Measurements from ENCODE around the gene WRNIP1.
"Not testable (repeated sequence)": the region's sequence is repeated elsewhere in the genome, so short reads cannot be mapped to it uniquely, and the experiment has no call there.

Gene WRNIP1

DNA sequence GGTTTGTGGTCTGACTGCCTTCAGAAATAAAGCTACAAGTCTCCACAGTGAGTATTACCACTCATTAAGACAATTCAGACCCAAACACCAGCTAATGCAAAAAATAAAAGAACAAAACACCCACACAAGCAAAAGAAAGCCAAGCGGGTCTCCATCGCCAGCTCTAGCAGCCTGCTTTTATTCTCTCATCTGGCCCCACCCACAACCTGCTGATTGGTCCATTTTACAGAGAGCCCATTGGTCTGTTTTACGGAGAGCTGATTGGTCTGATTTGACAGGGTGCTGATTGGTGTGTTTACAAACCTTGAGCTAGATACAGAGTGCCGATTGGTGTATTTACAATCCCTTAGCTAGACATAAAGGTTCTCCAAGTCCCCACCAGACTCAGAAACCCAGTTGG is 2.3 kb upstream of the WRNIP1 start:
- DNase-seq (ENCODE audit: low read depth, low spot score): not testable (repeated sequence)

DNA sequence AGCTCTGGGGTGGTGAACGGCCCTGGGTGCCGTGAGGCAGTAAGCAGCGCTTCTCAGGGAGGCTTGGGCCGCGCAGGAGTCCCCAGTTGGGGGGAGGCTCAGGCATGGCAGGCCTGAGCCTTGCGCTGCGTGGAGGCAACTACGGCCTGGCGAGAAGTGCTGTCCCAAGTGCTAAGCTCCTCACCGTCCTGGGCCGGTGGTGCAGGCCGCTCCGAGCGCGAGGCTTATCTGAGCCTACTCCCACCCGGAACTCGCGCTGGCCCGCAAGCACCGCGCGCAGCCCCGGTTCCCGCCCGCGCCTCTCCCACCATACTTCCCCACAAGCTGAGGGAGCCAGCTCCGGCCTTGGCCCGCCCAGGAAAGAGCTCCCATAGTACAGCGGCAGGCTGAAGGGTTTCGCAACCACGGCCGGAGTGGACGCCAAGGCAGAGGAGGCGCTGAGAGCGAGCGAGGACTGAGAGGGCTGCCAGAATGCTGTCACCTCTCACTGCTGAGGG is 1.8 kb upstream of the WRNIP1 start:
- DNase-seq (ENCODE audit: low read depth, low spot score): no peak

DNA sequence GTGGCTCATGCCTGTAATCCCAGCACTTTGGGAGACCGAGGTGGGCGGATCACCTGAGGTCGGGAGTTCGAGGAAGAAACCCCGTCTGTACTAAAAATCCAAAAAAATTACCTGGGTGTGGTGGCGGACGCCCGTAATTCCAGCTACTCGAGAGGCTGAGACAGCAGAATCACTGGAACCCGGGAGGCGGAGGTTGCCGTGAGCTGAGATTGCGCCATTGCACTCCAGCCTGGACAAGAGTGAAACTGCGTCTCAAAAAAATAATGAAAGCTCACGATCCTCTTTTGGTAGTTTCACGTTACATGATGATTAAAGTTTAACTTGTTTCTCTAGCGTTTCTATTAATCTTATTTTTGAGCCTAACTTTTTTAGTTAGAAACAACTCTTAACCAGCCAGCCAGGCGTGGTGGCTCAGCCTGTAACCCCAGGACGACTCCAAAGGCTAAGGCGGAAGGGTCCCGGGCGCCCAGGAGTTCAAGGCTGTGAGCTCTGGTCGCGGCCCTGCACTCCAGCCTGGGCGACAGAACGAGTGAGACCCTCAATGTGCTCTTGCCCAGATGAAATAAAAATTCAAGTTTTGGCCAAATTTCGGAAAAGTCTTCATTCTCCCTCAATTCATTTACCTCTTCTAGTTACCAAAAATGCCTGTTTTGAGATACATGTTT is 1.2 kb upstream of the WRNIP1 start:
- DNase-seq (ENCODE audit: low read depth, low spot score): no peak

DNA sequence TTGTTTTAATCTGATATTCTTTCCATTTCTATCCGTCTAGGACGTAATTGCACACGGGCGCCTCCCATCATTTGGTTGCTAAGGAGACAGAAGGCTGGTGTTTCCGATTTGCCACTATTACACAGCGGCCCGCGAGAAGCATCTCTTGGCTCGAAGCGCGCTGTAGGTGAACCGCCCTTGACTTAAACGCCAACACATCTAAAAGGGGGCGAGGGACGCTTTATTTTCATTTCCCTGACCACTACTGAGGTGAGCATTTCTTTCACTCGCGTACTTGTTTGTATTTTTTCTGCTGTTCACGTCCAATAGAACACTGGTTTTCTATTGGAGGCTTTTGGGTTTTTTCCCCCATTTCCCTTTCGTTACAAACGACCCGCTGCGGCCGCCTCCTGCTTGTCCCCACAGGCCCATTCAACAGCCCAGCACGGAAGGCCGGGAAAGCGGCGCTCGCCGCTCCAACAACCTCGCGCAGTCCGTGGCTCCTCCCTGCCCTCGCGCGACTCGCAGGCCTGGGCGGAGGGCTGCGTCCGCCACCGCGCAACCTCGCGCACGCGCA is 505 bp upstream of the WRNIP1 start:
- DNase-seq (ENCODE audit: low read depth, low spot score): no peak

DNA sequence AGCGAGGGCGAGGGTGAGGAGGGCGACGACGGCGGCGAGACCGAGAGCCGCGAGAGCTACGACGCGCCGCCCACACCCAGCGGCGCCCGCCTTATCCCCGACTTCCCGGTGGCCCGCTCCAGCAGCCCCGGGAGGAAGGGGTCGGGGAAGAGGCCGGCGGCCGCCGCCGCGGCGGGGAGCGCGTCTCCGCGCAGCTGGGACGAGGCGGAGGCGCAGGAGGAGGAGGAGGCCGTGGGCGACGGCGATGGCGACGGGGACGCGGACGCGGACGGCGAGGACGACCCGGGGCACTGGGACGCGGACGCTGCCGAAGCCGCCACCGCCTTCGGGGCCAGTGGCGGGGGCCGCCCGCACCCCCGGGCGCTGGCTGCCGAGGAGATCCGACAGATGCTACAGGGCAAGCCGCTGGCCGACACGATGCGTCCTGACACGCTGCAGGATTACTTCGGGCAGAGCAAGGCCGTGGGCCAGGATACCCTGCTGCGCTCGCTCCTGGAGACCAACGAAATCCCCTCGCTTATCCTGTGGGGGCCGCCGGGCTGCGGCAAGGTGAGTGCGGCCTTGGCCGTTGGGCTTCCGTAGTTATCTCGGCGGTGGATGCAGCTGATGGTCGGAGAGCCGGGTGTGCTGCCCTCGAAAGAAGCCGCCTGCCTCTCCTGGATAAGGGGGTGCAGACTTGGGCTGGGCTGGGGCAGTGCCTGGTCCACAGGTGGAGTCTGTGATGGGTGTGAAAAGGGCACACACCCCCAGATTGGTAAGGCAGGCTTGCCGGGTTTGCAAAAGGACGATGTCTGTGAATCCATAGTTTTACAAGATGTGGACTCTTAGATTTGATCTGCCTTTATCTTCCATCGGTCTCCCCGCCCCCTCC is 938 bp downstream of the WRNIP1 start:
- DNase-seq (ENCODE audit: low read depth, low spot score): peak; percentile 53

DNA sequence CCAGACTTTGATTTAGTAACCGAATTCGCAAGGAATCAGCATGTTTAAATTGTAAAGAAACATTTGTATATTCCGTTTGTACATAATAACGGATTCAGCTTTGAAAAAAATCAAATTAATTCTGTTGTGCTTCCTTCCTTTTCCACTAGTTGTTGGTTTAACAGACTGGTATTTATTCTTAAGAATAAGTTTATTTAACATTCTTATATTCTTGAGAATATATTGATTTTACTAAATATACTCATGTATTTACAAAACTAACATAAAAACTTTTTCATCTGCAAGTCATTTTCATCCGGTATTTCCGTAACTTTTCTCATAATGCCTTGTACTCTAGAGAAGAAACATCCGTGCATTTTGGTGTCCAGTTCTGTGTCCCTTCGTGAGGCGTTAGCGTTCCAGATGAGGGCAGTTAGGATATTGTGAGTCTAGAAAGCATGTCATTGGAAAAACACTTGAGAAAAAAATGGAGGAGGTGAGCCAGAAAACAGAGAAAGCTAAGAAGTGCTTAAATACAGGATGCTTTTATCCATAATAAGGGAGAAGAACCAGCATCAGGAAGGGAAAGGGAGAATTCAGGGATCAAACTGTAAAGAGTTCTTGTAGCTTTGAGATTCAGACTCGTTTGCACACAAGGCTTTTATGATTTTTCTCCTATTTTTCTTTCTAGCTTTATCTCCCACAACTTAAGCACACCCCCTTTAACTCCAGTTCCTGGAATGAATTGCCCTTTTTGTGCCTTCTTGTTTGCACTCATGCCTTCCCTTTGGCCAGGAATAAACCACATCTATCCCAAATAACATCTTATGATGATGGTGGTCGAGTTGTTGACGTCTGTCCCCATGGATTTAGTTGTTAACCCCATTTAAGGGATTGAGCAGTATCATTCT is 1.8 kb downstream of the WRNIP1 start:
- DNase-seq (ENCODE audit: low read depth, low spot score): no peak

DNA sequence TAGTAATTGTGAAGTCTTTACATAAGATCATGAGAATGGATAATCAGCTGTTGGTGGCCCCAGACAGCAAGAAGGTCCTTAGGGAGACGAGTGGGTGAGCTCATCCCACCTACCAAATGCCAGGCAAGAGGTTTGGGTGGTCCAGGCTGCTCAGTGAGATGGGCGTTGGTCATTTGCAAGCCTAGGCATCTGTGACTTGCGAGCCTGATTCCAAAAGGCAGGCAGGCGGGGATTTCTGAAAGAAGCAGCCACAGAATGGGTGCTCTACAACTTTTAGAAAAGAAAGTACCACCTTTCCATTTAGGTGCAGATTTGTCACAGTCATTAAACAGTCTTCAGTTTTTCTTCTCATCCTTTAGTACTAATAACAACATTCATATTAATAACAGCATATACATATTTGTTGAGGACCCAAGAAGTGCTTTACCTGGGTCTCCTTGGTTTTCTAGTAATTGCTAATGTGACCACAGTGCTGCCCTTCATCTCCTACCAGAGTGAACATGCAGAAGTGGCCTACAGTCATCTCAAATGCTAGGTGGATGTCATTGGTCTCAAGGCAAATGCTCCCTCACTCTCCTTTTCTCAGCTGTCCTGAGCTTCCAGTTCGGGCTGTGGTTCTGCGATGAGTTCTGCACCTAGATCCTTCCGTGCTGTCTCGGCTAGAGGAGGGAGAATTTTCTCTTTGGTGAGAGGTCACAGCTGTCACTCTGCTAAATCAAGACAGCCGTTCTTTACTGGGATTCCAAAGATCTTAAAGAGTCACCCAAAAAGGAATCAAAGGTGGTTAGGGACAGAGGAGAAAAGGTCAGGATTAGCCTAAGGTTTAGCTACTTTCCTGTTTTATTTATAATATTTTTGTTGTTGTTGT is 2.7 kb downstream of the WRNIP1 start:
- peak; percentile 16 for DNase-seq (ENCODE audit: low read depth, low spot score)

DNA sequence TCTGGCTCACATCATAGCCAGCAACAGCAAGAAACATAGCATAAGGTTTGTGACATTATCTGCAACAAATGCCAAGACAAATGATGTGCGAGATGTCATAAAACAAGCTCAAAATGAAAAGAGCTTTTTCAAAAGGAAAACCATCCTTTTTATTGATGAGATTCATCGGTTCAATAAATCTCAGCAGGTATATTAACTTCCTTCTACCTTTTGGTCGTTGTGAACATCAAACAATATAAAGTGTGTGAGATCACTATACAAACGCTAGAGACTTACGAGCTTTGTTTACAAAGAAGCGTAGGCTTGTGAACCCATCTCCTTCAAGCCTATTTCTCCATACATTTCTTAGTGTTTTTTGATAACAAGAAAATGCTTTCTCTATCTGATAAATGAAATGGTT is 3.5 kb downstream of the WRNIP1 start:
- no peak for DNase-seq (ENCODE audit: low read depth, low spot score)

DNA sequence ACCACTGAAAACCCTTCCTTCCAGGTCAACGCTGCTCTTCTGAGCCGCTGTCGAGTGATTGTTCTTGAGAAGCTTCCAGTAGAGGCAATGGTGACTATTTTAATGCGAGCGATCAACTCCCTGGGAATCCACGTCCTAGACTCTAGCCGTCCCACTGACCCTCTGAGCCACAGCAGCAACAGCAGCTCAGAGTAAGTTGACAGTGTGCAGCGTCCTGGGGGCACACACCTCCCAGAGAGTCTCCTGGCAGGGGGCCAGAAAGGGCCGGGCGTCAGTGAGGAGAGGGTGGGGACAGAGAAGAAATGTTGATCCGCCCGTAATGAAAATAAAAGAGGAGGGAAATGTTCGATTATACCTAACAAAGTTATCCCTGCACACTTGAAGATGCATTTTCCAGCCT is 5.0 kb downstream of the WRNIP1 start:
- peak; percentile 31 for DNase-seq (ENCODE audit: low read depth, low spot score)

DNA sequence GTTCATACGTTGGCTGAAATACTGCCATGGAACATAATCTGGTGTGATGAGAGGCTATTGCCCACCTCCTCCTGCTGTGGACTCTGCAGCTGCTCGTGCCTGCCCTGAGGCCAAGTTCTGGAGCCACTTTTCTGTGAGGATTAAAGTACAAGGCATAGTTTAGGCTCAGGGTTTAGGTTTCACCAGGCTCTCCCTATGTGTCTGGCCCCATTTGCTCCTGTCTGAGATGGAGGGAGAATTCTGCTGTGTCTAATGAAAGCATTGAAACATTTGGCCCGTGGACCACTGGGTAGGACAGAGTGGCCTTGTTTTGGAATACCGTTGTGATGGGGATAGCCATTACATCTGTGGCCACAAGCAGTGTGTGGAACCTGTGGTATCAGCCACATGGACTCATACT is 5.9 kb downstream of the WRNIP1 start:
- DNase-seq (ENCODE audit: low read depth, low spot score): peak; percentile 53

DNA sequence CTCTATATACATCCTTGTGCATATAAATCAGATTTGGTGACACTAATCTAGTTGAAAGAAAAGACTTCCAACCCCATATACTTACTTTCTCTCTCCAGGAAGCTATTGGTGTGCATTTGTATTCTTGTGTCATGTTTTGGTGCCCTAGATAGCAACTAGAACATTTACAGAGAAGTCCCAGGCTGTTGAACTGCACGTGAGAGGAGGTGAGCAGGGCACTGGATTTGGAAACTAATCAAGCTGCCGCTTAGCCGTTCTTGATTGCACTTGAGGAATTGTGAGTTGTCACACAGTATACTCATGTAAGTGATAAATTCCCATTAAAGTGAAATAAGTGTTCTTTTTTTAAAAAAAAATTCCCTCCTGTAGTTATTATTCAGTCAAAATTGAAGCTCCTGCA is 7.6 kb downstream of the WRNIP1 start:
- DNase-seq (ENCODE audit: low read depth, low spot score): no peak

DNA sequence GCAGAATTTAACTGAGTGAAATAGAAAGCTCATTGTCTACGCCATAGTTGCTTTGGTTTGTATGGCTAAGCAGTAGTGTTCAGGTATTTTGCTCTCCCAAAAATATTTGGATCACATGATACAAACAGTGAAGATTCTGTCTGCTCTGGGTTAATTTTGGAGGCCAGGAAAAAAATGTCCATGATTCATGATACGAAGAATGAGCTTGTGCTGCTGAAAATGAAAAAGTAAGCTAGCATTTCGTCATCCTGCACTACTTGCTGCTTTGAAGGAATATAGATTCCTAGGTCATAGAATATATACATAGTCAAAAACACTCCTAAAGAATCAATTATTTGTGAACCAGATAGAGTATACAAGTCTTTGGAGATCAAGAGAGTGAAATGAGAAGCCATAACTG is 8.3 kb downstream of the WRNIP1 start:
- no peak for DNase-seq (ENCODE audit: low read depth, low spot score)

DNA sequence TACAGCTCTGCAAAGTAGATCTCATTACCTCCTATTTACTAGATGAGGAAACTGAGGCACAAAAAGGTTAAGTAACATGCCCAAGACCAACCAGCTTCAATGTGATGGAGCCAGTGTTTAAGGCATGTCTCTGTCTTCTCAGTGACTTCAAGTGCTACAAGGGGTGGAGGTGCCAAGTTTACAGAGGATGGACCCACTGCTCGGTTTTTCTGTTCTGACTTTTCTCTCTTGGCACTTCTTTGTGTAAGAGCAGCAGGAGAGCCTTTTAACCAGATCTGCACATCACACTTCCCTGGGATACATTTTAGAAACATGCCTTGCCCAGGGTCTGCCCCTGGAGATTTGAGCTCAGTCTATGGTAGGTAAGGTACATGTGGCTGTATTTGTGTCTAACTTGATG is 9.8 kb downstream of the WRNIP1 start:
- DNase-seq (ENCODE audit: low read depth, low spot score): no peak

DNA sequence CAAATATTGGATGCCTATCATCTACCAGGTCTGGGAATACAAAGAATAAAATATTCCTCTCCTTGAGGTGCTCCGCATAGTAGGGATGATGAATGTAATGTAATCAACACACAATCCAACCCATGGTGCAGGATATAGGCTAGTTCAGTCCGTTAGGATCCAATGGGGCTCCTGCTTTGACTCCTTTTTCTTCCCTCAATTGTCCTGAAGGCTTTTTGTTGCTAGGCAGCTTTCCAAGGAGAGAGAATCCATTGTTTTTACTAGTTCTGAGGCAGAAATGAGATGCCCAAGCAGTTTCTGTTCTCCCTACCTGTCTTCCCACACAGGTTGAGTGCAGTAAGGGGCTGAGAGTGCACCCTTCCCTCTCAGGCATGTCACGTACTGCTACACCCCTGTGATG is 12.1 kb downstream of the WRNIP1 start:
- no peak for DNase-seq (ENCODE audit: low read depth, low spot score)

DNA sequence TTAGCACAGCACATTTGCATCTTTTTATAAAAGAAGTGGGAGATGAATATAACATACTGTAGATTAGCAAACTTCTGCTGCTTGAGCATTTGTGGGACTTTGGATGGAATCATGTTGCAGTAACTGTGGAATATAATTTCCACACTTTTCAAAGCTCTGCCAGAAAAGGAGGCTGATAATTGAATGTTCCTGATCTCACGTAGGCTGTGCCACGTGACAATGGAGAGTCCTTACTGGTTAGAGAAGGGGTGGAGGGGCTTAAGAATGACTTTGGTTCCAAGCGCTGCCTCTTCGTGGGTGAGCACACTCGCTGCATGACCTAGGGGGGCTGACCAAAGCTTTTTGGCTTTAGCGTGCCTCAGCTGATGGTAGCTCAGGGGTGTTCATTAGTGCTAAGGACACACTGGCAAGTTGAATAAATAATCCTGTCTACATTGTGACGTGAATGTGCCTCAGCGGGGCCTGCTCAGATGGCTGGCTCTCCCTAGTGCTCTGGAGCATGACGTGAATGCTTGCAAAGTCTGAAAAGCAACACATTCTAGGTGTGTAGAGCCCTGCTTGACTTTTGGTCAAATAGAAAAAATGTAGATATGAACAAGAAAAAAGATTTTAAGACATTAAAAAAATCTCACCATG is 15.0 kb downstream of the WRNIP1 start:
- no peak for DNase-seq (ENCODE audit: low read depth, low spot score)

DNA sequence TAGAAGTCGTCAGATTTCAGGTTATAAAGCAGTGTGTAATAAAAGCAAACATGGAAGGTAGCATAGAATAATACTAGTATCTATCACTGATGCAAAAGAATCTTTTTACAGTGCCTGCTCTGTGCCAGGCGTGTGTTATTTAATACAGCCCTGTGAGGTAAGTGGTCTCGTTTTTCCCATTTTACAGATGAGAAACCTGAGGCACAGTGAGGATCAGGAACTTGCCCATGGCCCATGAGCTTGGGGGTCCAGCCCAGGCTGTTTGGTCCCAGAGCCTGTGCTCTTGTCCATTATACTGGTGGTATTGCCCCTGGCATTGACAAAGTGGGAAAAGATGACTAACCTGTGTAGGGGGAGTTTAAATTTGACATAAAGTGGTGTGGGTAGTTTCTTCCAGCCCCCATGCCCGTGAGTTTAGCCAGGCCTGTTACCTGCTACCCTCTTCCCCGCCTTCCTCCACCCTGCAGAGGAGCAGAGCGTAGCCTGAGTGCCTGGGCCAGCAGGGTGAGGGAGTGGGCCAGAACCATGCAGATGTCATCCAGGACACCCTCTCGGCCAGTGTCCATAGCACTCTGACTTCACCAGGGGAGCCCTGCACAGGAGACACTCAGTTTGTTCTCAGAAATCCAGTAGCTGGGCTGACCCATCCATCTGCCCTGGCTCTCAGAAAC is 16.6 kb downstream of the WRNIP1 start:
- DNase-seq (ENCODE audit: low read depth, low spot score): no peak

DNA sequence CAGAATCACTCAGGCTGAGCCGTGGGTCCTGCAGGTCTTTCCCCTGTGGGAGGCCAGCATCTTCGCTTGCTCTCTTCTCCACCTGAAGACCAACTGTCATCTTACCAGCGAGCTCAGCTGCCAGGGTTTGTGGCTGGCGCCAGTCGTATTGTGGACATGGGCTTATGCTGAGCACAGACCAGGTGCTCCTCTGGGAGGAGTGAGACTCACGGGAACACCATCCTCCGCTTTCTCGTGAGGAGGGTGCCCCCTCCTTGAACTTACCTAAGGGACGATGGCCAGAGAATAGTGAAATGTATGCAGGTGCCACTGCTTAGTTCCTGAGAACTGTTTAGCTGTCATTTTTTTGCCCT is 17.1 kb downstream of the WRNIP1 start:
- DNase-seq (ENCODE audit: low read depth, low spot score): no peak

DNA sequence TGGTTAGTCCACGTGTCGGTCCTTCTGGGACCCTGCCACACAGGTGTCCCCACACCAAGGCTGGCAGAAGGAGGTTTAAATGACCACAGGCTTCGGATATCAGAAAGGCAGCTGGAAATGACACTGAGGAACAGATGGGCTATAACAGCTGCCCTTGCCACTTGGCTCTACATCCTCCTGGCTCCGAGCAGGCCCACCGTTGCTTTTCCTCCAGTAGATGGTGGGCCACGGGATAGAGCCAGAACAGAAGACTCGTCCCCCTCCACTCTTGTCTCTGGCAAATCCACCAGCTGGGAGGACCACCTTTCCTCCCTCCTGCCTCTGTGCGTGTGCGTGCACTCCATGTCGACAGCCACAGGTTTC is 17.6 kb downstream of the WRNIP1 start:
- DNase-seq (ENCODE audit: low read depth, low spot score): no peak

DNA sequence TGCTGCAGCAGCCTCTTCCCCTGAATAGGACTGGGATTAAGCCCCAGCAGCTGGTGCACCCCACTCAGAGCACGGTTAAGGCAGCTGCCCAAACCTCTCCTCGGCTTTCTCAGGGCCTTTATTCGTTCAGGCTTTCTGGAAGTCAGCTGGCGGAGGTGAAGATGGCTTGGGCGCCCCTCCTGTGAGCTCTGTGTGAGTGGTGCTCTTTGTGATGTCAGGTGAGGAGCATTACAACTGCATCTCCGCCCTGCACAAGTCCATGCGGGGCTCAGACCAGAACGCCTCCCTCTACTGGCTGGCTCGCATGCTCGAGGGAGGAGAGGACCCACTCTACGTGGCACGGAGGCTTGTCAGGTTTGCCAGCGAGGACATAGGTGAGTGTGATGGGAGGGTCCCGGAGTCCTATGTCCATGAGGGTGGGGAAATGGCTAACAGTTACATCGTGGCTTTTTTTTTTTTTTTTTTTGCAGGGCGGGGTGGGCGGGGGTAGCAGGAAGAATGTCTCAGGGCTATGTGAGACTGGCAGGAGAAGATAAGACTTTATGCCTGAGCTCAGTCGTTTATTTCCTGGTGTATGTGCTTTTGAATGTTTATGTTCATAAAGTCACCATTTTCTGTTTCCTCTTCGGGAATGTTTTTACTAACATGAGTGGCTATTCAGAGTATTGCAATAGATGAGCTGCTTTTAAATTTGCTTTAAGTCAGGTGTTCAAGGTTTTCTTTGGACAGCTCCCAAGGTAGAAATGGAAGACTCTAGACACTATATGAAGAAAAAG is 18.2 kb downstream of the WRNIP1 start:
- peak; percentile 35 for DNase-seq (ENCODE audit: low read depth, low spot score)
